GM12878 (cell line): Measurements from ENCODE around the gene SIPA1. TPM values are rescaled to one million over a fixed set of nuclear protein-coding genes. Genes with fewer than 3 reads are reported as not detected.

Experiments
- CREB1 ChIP-seq: IDR thresholded peaks from 2 replicates; pipeline ENCODE4 v1.6.1; 2012; ENCODE audit warnings: low read depth, mild to moderate bottlenecking, inconsistent platforms
- CUX1 ChIP-seq: IDR thresholded peaks from 2 replicates; pipeline ENCODE4 v1.6.1; 2012; ENCODE audit warnings: improper control_type of control experiment, low read depth, low read length; ENCODE audit not compliant: insufficient replicate concordance
- FOXM1 ChIP-seq: IDR thresholded peaks from 2 replicates; pipeline ENCODE4 v1.6.1; 2012; ENCODE audit warnings: low read depth, mild to moderate bottlenecking, inconsistent platforms, low read length, moderate library complexity
- HDAC2 ChIP-seq: fragments of 200-600 bp; sonication (generic); IDR thresholded peaks from 2 replicates; pipeline ENCODE4 v1.6.1; 2017
- JUNB ChIP-seq: IDR thresholded peaks from 2 replicates; pipeline ENCODE4 v1.6.1; 2016; ENCODE audit warnings: antibody characterized with exemption, mild to moderate bottlenecking
- MTA3 ChIP-seq: IDR thresholded peaks from 2 replicates; pipeline ENCODE4 v1.6.1; 2012; ENCODE audit warnings: low read length, inconsistent platforms, borderline replicate concordance
- MXI1 ChIP-seq: fragments of 150-350 bp; IDR thresholded peaks from 2 replicates; pipeline ENCODE4 v1.6.1; 2011; ENCODE audit warnings: low read depth, mild to moderate bottlenecking, inconsistent platforms, low read length, improper control_type of control experiment
- NBN ChIP-seq: fragments of 450-650 bp; IDR thresholded peaks from 2 replicates; pipeline ENCODE4 v1.6.1; 2016
- NKRF ChIP-seq: fragments of 450-650 bp; conservative IDR thresholded peaks from 2 replicates; pipeline ENCODE4 v1.6.1; 2017; ENCODE audit warnings: mild to moderate bottlenecking, moderate library complexity
- NR2F1 ChIP-seq: fragments of 450-650 bp; conservative IDR thresholded peaks from 2 replicates; pipeline ENCODE4 v1.6.1; 2017; ENCODE audit warnings: mild to moderate bottlenecking
- PAX5 ChIP-seq: IDR thresholded peaks from 2 replicates; pipeline ENCODE4 v1.6.1; 2011; ENCODE audit warnings: low read depth, low read length, borderline replicate concordance
- RB1 ChIP-seq: fragments of 450-650 bp; formaldehyde crosslinking; IDR thresholded peaks from 2 replicates; pipeline ENCODE4 v1.6.1; 2017; ENCODE audit warnings: mild to moderate bottlenecking, borderline replicate concordance
- SUPT20H ChIP-seq: IDR thresholded peaks from 2 replicates; pipeline ENCODE4 v1.6.1; 2011; ENCODE audit warnings: low read depth, mild to moderate bottlenecking, low read length, moderate library complexity, borderline replicate concordance; ENCODE audit not compliant: control insufficient read depth
- TCF3 ChIP-seq: IDR thresholded peaks from 2 replicates; pipeline ENCODE4 v1.6.1; 2012; ENCODE audit warnings: low read depth, mild to moderate bottlenecking, low read length, borderline replicate concordance; ENCODE audit not compliant: insufficient read depth
- WRNIP1 ChIP-seq: IDR thresholded peaks from 2 replicates; pipeline ENCODE4 v1.6.1; 2011; ENCODE audit warnings: low read depth, low read length, improper control_type of control experiment, borderline replicate concordance
- ZNF217 ChIP-seq: fragments of 450-650 bp; IDR thresholded peaks from 2 replicates; pipeline ENCODE4 v1.6.1; 2017; ENCODE audit warnings: antibody characterized with exemption, mild to moderate bottlenecking
- ZNF24 ChIP-seq: fragments of 450-650 bp; IDR thresholded peaks from 2 replicates; pipeline ENCODE4 v1.6.1; 2017; ENCODE audit warnings: antibody characterized with exemption, mild to moderate bottlenecking
- ZNF592 ChIP-seq: fragments of 450-650 bp; IDR thresholded peaks from 2 replicates; pipeline ENCODE4 v1.6.1; 2017; ENCODE audit warnings: mild to moderate bottlenecking, moderate library complexity
- ZSCAN29 ChIP-seq: fragments of 450-650 bp; IDR thresholded peaks from 2 replicates; pipeline ENCODE4 v1.6.1; 2017; ENCODE audit warnings: mild to moderate bottlenecking, moderate library complexity
- polyA plus RNA-seq, 11 experiments: library from polyadenylated mRNA; depleted of rRNA in 4 of 11; unstranded in 6 of 11; stranded (reverse) in 5 of 11; fragments of >200 nt; fragmentation: Nextera tagmentation in 4 of 11; fragmentation: Illumina TruSeq in 1 of 11; extraction: Ambion mirVana in 4 of 11; extraction: Trizol in 1 of 11; gene quantifications; 1 replicate in 1 of 11; 2 replicates in 10 of 11; pipeline versions ENCODE4 v1.2.1 to v1.2.3, GENCODE V29; 2011 to 2016; ENCODE audit warnings: inconsistent platforms in 2 of 11, missing spikeins in 2 of 11, low read depth in 1 of 11
- total RNA-seq, 4 experiments: library from RNA; depleted of rRNA in 3 of 4; stranded (reverse); fragments of >200 nt in 3 of 4; fragmentation: Illumina TruSeq in 1 of 4; extraction: Trizol in 1 of 4; gene quantifications; 2 replicates each; pipeline versions ENCODE4 v1.2.1 to v1.2.3, GENCODE V29; 2013 to 2021

The SIPA1 gene
- total and polyA plus RNA-seq, 10 of the 15 experiments (the other 5 are each of a cell fraction or from before 2014, with no cell fraction given), result 1.0 to 139 (median 33.4) TPM

- TF ChIP-seq NR2F1 (peak; percentile 72; the same call in 1 of the 2 replicates), JUNB (peak; percentile 90), WRNIP1 (no peak), ZSCAN29 (0 out of 2 replicates have a peak, but pooled peaks have one; percentile 16), CUX1 (no peak), RB1 (no peak; the same call in 1 of the 2 replicates), CREB1 (0 out of 2 replicates have a peak, but pooled peaks have one; percentile 54), FOXM1 (no peak), MXI1 (no peak), ZNF24 (no peak), SUPT20H (no peak), HDAC2 (no peak), TCF3 (no peak; the same call in 1 of the 2 replicates), ZNF592 (no peak), MTA3 (no peak), ZNF217 (no peak), NBN (peak; percentile 77), PAX5 (0 out of 2 replicates have a peak, but pooled peaks have one; percentile 43), NKRF (peak; percentile 85)
Measured at GRCh38 chr11:65662799-65663638, 25.1 kb downstream of the SIPA1 start, which contains the start of gene RELA (continued).
